Airway epithelial cell (primary cell): ENCODE results near the gene TNFAIP8L2. TPM values are rescaled to one million over a fixed set of nuclear protein-coding genes. Genes with fewer than 3 reads are reported as not detected.

ENCODE experiments used
- total RNA-seq: library from RNA; depleted of rRNA; stranded (reverse); fragments of >200 nt; gene quantifications from 2 replicates; pipeline ENCODE4 v1.2.3, GENCODE V29; 2015

Gene TNFAIP8L2
- not detected in 2 replicates for total RNA-seq

DNA sequence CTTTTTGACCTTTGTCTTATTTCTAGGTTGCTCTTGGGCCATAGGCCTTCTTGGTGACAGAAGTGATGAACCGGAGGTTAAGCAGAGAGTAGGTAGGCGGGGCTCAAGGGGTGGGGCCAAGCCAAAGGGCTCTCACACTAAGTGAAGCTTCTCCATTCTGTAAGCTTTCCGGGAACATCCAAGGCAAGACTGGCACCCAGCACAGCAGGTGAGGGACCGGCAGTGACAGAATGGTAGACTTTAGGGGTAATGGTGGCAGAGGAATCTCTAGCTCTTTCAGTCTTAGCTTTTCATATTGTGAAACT is at the start of gene TNFAIP8L2:
Gene TNFAIP8L2 (plus strand): TSS at position 135 of the 305 bp plus-strand sequence. CDS start 2,049 bp downstream, outside the sequence.

DNA sequence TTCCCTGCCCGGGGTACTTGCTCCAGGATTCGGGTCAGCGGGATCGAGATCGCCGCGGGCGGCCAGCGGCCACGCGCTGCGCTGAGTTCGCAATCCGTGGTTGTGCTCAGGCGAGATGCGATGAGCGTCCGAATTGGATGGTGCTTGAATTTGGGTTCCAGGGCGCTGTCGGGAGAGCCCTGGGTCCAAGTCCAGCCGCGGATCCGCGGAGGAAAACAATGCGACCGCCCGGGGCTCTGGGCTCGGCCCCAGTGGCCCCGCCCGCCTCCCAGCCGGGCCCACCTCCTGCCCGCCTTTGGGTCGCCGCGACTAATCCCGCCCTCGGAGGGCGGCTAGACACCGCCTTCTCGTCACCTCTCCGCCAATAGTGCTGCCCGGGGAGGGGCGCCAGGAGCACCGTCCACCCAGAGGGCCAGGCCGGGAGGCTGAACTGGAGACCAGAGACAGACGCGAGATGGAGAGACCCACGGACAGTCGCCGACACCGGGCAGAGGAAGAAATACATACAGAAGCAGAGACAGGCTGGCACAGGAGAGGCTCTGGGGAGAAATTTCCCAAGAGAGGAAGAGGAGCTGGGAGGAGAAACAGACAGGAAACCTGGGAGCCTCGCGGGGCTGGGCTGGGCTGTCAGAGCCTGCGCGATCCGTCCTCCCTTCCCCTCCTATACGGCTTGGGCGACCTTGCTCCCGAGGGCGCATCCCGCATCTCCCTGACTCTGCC is 9.9 kb upstream of the TNFAIP8L2 start, which contains the start of gene SEMA6C:
Gene SEMA6C (minus strand): TSS at position 220 of the 720 bp plus-strand sequence. CDS start 4,010 bp downstream, outside the sequence.

DNA sequence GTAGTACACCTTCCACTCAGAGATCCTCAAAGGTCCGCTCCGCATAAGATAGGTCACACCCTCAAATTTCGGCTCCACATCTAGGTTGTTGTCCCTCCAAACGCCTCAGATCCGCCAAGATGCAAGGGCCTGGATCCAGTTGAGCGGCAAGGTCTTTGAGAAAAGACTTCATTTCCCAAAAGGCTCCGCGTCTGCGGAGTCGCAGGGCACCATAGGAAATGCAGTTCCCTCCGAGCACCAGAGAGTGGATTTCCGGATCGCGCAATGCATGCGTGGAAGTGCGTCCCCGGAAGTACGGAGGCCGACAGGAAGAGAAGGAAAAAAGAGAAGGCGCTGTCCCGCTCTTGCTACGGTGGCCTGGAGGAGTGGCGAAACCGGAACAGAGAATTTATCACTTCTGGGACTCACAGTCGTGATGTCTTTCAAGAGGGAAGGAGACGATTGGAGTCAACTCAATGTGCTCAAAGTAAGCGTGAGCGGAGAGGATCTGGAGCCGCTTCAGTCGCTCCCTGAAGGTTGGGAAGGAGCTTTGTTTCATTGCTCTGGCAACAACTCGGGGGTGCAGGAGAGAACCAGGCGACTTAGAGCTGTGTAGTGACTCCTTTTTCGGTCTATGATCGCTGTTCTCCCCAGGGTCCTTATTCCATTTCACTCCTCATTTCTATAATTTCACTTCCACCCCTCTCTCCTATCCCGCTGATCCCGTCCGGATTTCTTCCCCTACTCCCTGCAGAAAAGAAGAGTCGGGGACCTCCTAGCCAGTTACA is 9.5 kb downstream of the TNFAIP8L2 start, which contains the start of the genes LYSMD1 and SCNM1:
Gene LYSMD1 (minus strand): TSS at position 165 of the 767 bp plus-strand sequence. CDS start 644 bp downstream, outside the sequence.
Gene SCNM1 (plus strand): TSS at position 407 of the 767 bp plus-strand sequence. CDS start 9 bp downstream, at position 416.

DNA sequence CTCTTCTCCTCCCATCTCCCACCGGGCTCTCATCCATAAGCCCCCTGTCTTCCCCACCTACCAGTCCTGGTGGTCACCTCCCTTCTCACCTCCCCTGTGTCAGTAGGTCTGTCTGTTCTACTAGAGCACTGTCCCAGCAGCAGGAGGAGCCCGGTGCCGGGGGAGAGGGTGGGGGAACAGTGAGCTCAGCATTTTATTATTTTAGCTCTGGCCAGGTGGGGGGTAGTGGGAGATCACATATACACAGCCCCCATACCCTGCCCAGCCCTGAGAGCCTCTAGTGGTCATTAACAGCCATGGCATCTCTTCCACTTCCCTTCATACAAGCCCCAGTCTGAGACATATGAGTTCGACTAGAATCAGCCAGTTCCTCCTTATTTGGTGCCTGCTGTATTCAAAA is 19.4 kb downstream of the TNFAIP8L2 start, which contains the start of gene TMOD4:
Gene TMOD4 (minus strand): TSS at position 119 of the 400 bp plus-strand sequence. CDS start 1,106 bp downstream, outside the sequence.

DNA sequence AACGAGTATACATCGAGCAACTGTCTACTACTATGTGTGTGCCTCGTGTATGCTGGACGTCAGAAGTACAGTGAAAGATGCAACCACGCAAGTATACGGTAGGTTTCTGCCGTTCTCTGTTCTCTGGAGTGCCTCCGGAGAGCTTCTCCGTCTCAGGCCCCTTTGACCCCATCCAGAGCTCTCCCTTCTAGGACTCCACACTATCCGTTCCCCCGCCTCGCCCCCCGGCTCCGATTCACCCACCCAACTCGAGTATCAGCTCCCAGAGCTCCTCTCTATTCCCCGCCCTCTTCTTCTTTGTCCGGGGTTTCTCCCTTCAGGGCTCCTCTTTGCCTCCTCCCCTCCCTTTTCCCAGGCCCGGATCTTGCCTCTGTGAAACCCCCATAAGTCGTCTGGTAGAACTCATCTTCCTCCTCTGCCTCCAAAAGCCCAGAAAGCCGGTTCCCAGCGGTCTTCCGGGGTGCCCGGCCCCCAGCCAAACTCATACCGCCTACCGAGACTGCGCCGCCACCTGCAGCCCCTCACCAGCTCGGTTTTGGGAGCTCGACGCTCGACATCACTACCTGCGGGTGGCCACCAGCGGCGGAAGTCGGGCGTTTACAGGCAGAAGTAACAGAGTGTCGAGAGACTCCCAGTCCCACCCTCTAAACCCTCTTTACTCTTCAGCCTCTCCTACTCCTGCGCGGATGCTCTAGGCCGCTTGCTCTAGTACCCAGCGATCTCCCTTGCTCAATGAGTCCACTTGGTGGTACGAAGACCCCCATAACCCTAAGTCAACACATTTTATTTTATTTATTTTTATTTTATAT is 33.4 kb downstream of the TNFAIP8L2 start, which contains the start of gene VPS72:
Gene VPS72 (minus strand): TSS at position 561 of the 809 bp plus-strand sequence. CDS start 76 bp downstream, at position 485.

DNA sequence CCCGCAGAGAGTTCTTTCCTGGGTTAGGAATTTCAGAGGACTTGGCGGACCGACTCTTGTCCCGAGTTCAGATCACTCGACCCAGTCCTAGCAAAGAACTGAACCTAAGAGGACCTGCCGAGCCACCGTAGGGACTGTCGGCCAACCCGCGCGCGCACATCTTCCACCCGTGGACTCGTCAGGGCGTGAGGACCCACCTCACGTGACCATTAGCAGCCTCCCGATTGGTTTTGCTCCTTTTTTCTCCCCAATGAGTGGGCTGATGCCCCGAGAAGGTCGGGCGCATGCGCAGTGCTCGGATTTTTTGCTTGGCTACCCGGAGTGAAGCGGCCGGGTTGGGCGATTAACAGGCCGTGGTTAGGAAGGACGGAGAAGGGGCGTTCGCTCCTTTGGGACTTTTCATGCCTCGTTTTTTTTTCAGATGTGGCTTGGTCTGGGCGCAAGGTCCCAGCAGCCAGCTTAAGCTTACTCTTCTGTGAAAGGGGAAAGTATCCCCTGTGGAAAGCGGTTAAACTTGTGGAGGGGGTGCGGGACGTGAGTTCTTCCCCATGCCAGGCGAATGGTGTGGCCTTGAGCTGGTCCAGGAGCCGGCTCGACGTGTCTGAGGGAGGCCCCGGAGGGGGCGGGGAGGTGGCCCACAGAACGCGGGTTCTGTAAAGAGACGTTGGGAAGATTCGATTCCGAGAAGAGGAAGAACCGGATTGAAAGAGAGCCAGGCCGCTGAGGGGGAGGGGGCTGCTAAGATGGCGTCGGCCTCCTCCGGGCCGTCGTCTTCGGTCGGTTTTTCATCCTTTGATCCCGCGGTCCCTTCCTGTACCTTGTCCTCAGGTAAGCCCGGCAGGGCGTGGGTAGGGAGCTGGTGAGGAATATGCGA is 42.0 kb downstream of the TNFAIP8L2 start, which contains the start of gene PIP5K1A:
Gene PIP5K1A (plus strand): TSS at position 299 of the 874 bp plus-strand sequence. CDS start 445 bp downstream, at position 744.

Other genes with a start within 250 kb of the TNFAIP8L2 start
- gene SETDB1, start 230.3 kb upstream of the TNFAIP8L2 start, total RNA-seq, result 19.0 and 23.6 TPM in 2 replicates
- gene CERS2, start 181.8 kb upstream of the TNFAIP8L2 start, total RNA-seq, result 53.4 and 84.1 TPM in 2 replicates
- gene ANXA9, start 174.4 kb upstream of the TNFAIP8L2 start, total RNA-seq, result 1.1 and 1.4 TPM in 2 replicates
- 10.5 and 18.4 TPM in 2 replicates for gene MINDY1, start 149.7 kb upstream of the TNFAIP8L2 start, total RNA-seq
- gene PRUNE1, start 148.2 kb upstream of the TNFAIP8L2 start, total RNA-seq, result 10.8 and 17.1 TPM in 2 replicates
- gene BNIPL, start 120.1 kb upstream of the TNFAIP8L2 start, total RNA-seq, result 27.9 and 30.5 TPM in 2 replicates
- gene C1orf56, start 108.9 kb upstream of the TNFAIP8L2 start, total RNA-seq, result 0.84 and 1.1 TPM in 2 replicates
- 105 and 116 TPM in 2 replicates for gene CDC42SE1, start 97.0 kb upstream of the TNFAIP8L2 start, total RNA-seq
- gene MLLT11, start 96.3 kb upstream of the TNFAIP8L2 start, total RNA-seq, result 17.5 and 20.9 TPM in 2 replicates
- gene GABPB2, start 85.9 kb upstream of the TNFAIP8L2 start, total RNA-seq, result 4.3 and 6.0 TPM in 2 replicates
- 0.46 and 1.2 TPM in 2 replicates for gene SEMA6C, start 10.0 kb upstream of the TNFAIP8L2 start, total RNA-seq
- gene LYSMD1, start 9.3 kb downstream of the TNFAIP8L2 start, total RNA-seq, result 7.2 and 9.7 TPM in 2 replicates
- 24.1 and 26.5 TPM in 2 replicates for gene SCNM1, start 9.5 kb downstream of the TNFAIP8L2 start, total RNA-seq
- not detected in 2 replicates for gene TMOD4, start 19.3 kb downstream of the TNFAIP8L2 start, total RNA-seq
- 40.7 and 59.0 TPM in 2 replicates for gene VPS72, start 33.5 kb downstream of the TNFAIP8L2 start, total RNA-seq
- gene PIP5K1A, start 41.9 kb downstream of the TNFAIP8L2 start, total RNA-seq, result 35.0 and 55.4 TPM in 2 replicates
- gene PSMD4, start 98.1 kb downstream of the TNFAIP8L2 start, total RNA-seq, result 149 and 155 TPM in 2 replicates
- 19.5 and 20.5 TPM in 2 replicates for gene ZNF687, start 125.7 kb downstream of the TNFAIP8L2 start, total RNA-seq
- gene PI4KB, start 170.8 kb downstream of the TNFAIP8L2 start, total RNA-seq, result 31.4 and 43.4 TPM in 2 replicates
- gene RFX5, start 190.6 kb downstream of the TNFAIP8L2 start, total RNA-seq, result 34.1 and 40.9 TPM in 2 replicates
- 7.7 and 8.6 TPM in 2 replicates for gene SELENBP1, start 216.1 kb downstream of the TNFAIP8L2 start, total RNA-seq
- gene PSMB4, start 242.9 kb downstream of the TNFAIP8L2 start, total RNA-seq, result 327 and 332 TPM in 2 replicates